Lung (tissue), 12 donors: ENCODE measurements around the gene MYO15A. TPM values are rescaled to one million over a fixed set of nuclear protein-coding genes. Genes with fewer than 3 reads are reported as not detected.

Source experiments
- ATAC-seq: fragments of 200-7000 bp; cut with Tn5 transposase; one replicate; pipeline ENCODE4 v1.9.1; 2020; ENCODE audit warnings: moderate number of reproducible peaks; ENCODE audit not compliant: insufficient read depth, low FRiP score
- DNase-seq, 3 donors: peaks; one replicate each; pipeline ENCODE4 v3.0.0-alpha.2; 2013 to 2017
- H3K27ac ChIP-seq, 2 donors: one replicate each; pipeline ENCODE4 v1.5.1; 2013; ENCODE audit warnings: mild to moderate bottlenecking in 2 of 2, moderate library complexity in 2 of 2, control low read depth in 1 of 2, inconsistent platforms in 1 of 2, low read depth in 1 of 2, low read length in 1 of 2
- H3K27me3 ChIP-seq, 3 donors: one replicate each; pipeline ENCODE4 v1.5.1; 2013; ENCODE audit warnings: low read length in 2 of 3; ENCODE audit not compliant: control insufficient read depth in 3 of 3, insufficient read depth in 3 of 3
- H3K36me3 ChIP-seq, 4 donors: one replicate each; pipeline ENCODE4 v1.5.1; 2013; ENCODE audit warnings: low read length in 4 of 4, mild to moderate bottlenecking in 1 of 4, moderate library complexity in 1 of 4; ENCODE audit not compliant: control insufficient read depth in 4 of 4, insufficient read depth in 4 of 4
- H3K4me1 ChIP-seq, 5 donors: one replicate each; pipeline ENCODE4 v1.5.1; 2013; ENCODE audit warnings: low read length in 5 of 5, mild to moderate bottlenecking in 2 of 5, moderate library complexity in 1 of 5; ENCODE audit not compliant: control insufficient read depth in 5 of 5, insufficient read depth in 5 of 5
- H3K4me3 ChIP-seq: one replicate; pipeline ENCODE4 v1.5.1; 2013; ENCODE audit warnings: mild to moderate bottlenecking, control low read depth, moderate library complexity
- H3K9ac ChIP-seq, 2 donors: one replicate each; pipeline ENCODE4 v1.5.1; 2013; ENCODE audit warnings: low read length in 2 of 2, control low read depth in 1 of 2; ENCODE audit not compliant: insufficient read depth in 1 of 2
- H3K9me3 ChIP-seq, 4 donors: one replicate each; pipeline ENCODE4 v1.5.1; 2013; ENCODE audit warnings: low read length in 3 of 4, mild to moderate bottlenecking in 1 of 4, moderate library complexity in 1 of 4; ENCODE audit not compliant: control insufficient read depth in 4 of 4, insufficient read depth in 3 of 4
- WGBS, 2 donors: extraction: QIAGEN DNeasy Blood & Tissue Kit; methylation state at CpG; one replicate each; pipeline ENCODE4 v1.1.7; 2013; 5-methylcytosine and 5-hydroxymethylcytosine counted together
- polyA plus RNA-seq, 2 donors: library from polyadenylated mRNA; stranded (reverse); fragments of 200-250 nt; gene quantifications; one replicate each; pipeline ENCODE4 v1.2.1, GENCODE V29; 2013
- total RNA-seq, 2 donors: library from RNA; depleted of rRNA in 1 of 2; stranded (reverse); fragments of >200 nt in 1 of 2; gene quantifications; one replicate each; pipeline ENCODE4 v1.2.1, GENCODE V29; 2014 to 2021
- TF ChIP-seq, protein P1 (sequence below): IDR thresholded peaks from 2 replicates; pipeline ENCODE4 v1.5.1; 2012; ENCODE audit warnings: mild to moderate bottlenecking; ENCODE audit errors: control extremely low read depth, extremely low read depth
- donor health status: control.
- donor health status: control.
- donor health status: Bipolar disorder and iron deficiency.
- donor health status: healthy.
- donor health status: DM: yes; HTN: yes; CAD: no.

MYO15A gene
- total and polyA plus RNA-seq, 4 donors, result 0.56 to 2.7 (median 2.3) TPM

DNA sequence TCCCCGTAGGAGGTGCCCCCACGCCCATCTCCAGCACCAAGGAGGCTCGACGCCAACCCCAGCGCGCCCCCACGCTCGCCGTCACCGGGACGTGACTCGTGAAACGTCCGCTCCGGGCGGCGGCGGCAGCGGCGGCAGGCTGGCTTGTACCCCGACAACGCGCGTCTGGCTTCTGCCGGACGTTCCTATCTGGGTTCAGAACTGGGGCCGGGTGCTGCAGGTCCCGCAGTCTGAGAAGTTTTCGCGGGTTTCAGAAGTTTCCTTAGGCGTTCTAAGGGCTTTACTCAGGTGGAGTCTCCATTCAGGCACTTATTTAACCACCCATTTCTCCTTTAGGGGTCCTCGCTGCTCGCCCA lies 74.4 kb downstream of the MYO15A start:
- TF ChIP-seq, protein P1, sequence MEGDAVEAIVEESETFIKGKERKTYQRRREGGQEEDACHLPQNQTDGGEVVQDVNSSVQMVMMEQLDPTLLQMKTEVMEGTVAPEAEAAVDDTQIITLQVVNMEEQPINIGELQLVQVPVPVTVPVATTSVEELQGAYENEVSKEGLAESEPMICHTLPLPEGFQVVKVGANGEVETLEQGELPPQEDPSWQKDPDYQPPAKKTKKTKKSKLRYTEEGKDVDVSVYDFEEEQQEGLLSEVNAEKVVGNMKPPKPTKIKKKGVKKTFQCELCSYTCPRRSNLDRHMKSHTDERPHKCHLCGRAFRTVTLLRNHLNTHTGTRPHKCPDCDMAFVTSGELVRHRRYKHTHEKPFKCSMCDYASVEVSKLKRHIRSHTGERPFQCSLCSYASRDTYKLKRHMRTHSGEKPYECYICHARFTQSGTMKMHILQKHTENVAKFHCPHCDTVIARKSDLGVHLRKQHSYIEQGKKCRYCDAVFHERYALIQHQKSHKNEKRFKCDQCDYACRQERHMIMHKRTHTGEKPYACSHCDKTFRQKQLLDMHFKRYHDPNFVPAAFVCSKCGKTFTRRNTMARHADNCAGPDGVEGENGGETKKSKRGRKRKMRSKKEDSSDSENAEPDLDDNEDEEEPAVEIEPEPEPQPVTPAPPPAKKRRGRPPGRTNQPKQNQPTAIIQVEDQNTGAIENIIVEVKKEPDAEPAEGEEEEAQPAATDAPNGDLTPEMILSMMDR, result no peak
- H3K4me3 ChIP-seq, result peak overlapping the region; percentile 51
- peak in 2 of 3 donors; percentile 91 to 93 for DNase-seq
- peak; percentile 45 for ATAC-seq
- H3K27ac ChIP-seq, result peak overlapping the region; percentile 93 to 98
- WGBS, 2 donors, result 0% methylated on average over 33 of the region's 33 CpGs
- no peaks in the 10 kb centered on the region for H3K27me3 ChIP-seq
- no peaks in the 10 kb centered on the region for H3K9me3 ChIP-seq
- peaks cover 11 to 43% (median 18%) of the 10 kb centered on the region in 5 donors for H3K4me1 ChIP-seq
- peaks cover 0 to 10% (median 5%) of the 10 kb centered on the region in 4 donors for H3K36me3 ChIP-seq
- peak overlapping the region; percentile 41 to 50 for H3K9ac ChIP-seq

DNA sequence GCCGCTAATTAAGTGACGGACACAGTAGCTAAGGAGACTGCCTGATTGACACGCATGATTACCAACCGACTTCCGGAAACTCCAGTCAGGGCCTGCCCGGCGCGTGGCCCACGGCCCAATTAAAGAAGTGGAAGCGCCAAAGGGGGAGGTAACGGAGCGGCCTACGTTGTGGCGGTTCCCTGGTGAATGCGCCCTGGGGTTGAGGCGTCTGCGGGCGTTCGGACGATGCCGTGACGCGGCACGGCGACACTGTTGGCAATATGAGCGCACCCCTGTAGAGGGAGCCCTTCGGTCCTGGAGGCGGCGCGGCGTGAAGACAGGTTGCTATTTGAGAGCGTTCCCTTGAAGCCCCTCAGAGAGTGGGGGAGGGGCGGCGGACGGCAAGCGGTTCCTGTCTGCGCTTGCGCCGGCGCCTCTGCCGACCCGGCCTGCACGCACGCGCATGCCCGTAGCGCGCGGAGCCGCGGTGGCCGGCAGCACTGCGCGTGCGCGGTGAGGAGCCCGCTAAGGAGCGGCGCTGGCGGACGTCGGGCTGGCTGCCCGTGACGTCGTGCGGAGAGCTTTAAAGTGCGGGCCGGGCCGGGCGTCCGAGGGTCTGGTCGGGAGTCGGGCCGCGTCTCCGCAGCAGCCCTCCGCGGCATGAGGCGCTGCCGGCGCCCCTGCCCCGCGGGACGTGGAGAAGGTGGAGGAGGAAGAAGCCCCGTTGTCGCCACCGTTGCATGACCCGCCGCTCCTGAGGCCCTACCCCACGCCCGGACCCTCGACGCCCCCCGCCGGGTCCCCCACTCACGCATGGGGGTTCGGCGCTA lies 75.0 kb downstream of the MYO15A start, which contains the start of gene ALKBH5:
TSS of gene ALKBH5 (plus strand) at position 495 of the 809 bp plus-strand sequence. CDS start 416 bp downstream, outside the sequence.
- DNase-seq, result peak; percentile 99 to 100 (median 100)
- TF ChIP-seq, protein P1, result no peak
- Histone ChIP-seq H3K36me3 (peaks cover 0 to 15% (median 7%) of the 10 kb centered on the region in 4 donors), H3K9ac (peak within 1 kb of the TSS; percentile 44 to 70), H3K4me3 (peak within 1 kb of the TSS; percentile 89), H3K4me1 (peaks cover 16 to 49% (median 20%) of the 10 kb centered on the region in 5 donors), H3K27me3 (no peaks in the 10 kb centered on the region), H3K27ac (peak within 1 kb of the TSS; percentile 93 to 98), H3K9me3 (no peaks in the 10 kb centered on the region)
- WGBS, 2 donors, result 0% methylated on average over 66 to 98 of the region's 98 CpGs
- ATAC-seq, result peak; percentile 85

DNA sequence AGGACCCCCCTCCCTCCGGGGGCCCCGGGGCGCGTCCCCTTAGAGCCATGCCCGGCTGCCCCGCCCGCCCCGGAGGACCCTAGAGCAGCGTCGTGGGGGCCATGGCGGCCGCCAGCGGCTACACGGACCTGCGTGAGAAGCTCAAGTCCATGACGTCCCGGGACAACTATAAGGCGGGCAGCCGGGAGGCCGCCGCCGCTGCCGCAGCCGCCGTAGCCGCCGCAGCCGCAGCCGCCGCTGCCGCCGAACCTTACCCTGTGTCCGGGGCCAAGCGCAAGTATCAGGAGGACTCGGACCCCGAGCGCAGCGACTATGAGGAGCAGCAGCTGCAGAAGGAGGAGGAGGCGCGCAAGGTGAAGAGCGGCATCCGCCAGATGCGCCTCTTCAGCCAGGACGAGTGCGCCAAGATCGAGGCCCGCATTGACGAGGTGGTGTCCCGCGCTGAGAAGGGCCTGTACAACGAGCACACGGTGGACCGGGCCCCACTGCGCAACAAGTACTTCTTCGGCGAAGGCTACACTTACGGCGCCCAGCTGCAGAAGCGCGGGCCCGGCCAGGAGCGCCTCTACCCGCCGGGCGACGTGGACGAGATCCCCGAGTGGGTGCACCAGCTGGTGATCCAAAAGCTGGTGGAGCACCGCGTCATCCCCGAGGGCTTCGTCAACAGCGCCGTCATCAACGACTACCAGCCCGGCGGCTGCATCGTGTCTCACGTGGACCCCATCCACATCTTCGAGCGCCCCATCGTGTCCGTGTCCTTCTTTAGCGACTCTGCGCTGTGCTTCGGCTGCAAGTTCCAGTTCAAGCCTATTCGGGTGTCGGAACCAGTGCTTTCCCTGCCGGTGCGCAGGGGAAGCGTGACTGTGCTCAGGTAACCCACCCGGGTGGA lies 75.8 kb downstream of the MYO15A start:
- Histone ChIP-seq H3K4me1 (peaks cover 20 to 50% (median 27%) of the 10 kb centered on the region in 5 donors), H3K27me3 (no peaks in the 10 kb centered on the region), H3K4me3 (peak overlapping the region; percentile 89), H3K36me3 (peaks cover 0 to 19% (median 8%) of the 10 kb centered on the region in 4 donors), H3K9ac (peak overlapping the region; percentile 44 to 70), H3K9me3 (no peaks in the 10 kb centered on the region), H3K27ac (peak overlapping the region; percentile 93 to 98)
- TF ChIP-seq, protein P1, result no peak
- no peak for ATAC-seq
- peak; percentile 50 to 64 (median 58) for DNase-seq
- WGBS, 2 donors, result 0 to 1% methylated on average over 70 to 92 of the region's 92 CpGs
